ENCODE measurements around the gene PEX14.

Gene PEX14

GRCh38 chr1:10638559-10639005 lies 163.8 kb downstream of the PEX14 start:
- no peak for DNase-seq

GRCh38 chr1:10639011-10639774 lies 164.4 kb downstream of the PEX14 start:
- no peak for DNase-seq

- no peak for DNase-seq
Observed at GRCh38 chr1:10639775-10640578, 165.2 kb downstream of the PEX14 start.

- DNase-seq: no peak
Observed at GRCh38 chr1:10640843-10641553, 166.2 kb downstream of the PEX14 start.

GRCh38 chr1:10641976-10642375 lies 167.2 kb downstream of the PEX14 start:
- no peak for DNase-seq

- no peak for DNase-seq
Observed at GRCh38 chr1:10642403-10643080, 167.8 kb downstream of the PEX14 start.

- DNase-seq: no peak
Observed at GRCh38 chr1:10643607-10644306, 169.0 kb downstream of the PEX14 start.

- no peak for DNase-seq
Observed at GRCh38 chr1:10644307-10645128, 169.8 kb downstream of the PEX14 start.

- no peak for DNase-seq
Observed at GRCh38 chr1:10646347-10646861, 171.7 kb downstream of the PEX14 start.

- no peak for DNase-seq
Observed at GRCh38 chr1:10647414-10648170, 172.8 kb downstream of the PEX14 start.

- no peak for DNase-seq
Observed at GRCh38 chr1:10648689-10649516, 174.2 kb downstream of the PEX14 start.

GRCh38 chr1:10649517-10650201 lies 174.9 kb downstream of the PEX14 start:
- DNase-seq: no peak

- no peak for DNase-seq
Observed at GRCh38 chr1:10650556-10651388, 176.0 kb downstream of the PEX14 start.

GRCh38 chr1:10651389-10651766 lies 176.6 kb downstream of the PEX14 start:
- DNase-seq: no peak

- no peak for DNase-seq
Observed at GRCh38 chr1:10651793-10652192, 177.0 kb downstream of the PEX14 start.

- no peak for DNase-seq
Observed at GRCh38 chr1:10652626-10653025, 177.9 kb downstream of the PEX14 start.

- DNase-seq: no peak
Observed at GRCh38 chr1:10653370-10654125, 178.8 kb downstream of the PEX14 start.

Measured in NCI-H1048 (cell line).